ENCODE data around the gene RTP5.

The RTP5 gene

DNA sequence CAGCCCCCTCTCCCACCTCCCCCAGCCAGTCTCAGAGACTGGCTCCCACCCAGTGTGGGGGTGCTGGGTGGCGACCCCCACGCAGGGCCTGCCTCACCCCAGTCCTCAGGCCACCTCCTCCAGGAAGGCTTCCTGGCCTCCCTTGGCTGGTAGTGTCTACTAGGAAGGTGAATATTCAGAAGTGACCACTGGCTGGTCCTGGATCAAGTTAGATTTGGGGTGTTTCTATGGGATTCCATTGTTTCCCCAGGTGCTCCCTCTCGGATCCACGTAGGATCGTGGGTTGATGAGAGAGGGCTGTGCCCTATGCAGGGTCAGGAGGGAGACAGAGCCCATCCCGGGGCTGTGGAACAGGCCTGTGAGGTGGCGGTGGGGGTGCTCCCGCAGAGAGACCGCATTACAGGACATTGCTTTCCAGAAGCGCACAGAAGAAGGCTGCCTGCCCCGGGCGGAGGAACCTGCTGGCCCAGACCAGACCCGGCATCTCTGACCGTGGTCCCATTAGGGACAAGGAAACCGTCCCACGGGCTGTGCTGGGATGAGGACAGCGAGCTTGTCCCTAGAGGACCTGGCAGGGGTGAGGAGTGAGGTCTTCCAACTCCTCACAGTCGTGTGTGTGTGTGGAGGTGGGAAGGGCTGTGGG is 14.2 kb upstream of the RTP5 start:
- Histone ChIP-seq H3K9ac (ENCODE audit: low read length) (no peak overlapping the region), H3K27me3 (ENCODE audit: low read length) (no peaks in the 10 kb centered on the region), H3K79me2 (ENCODE audit: insufficient read depth, low read length) (no peaks in the 10 kb centered on the region), H3K4me3 (ENCODE audit: insufficient read depth, low read length, poor library complexity, severe bottlenecking) (no peak overlapping the region), H3K27ac (ENCODE audit: low read depth, low read length) (no peak overlapping the region), H3F3A (ENCODE audit: insufficient read depth) (no peaks in the 10 kb centered on the region), H4K20me1 (ENCODE audit: low read depth, low read length) (no peaks in the 10 kb centered on the region), H3K9me2 (replicated peaks; ENCODE audit: insufficient read depth, low read length) (no peaks in the 10 kb centered on the region), H3K9me3 (ENCODE audit: insufficient read depth, low read length) (no peaks in the 10 kb centered on the region), H3K4me2 (ENCODE audit: low read depth, low read length, poor library complexity, severe bottlenecking) (no peak overlapping the region), H2AFZ (ENCODE audit: low read depth, low read length, severe bottlenecking) (no peak overlapping the region), H3K36me3 (ENCODE audit: low read length) (no peaks in the 10 kb centered on the region)
- TF ChIP-seq EZH2phosphoT487 (conservative IDR thresholded peaks at IDR 0.05; ENCODE audit: low read length) = no peak
- TF ChIP-seq, protein P1, sequence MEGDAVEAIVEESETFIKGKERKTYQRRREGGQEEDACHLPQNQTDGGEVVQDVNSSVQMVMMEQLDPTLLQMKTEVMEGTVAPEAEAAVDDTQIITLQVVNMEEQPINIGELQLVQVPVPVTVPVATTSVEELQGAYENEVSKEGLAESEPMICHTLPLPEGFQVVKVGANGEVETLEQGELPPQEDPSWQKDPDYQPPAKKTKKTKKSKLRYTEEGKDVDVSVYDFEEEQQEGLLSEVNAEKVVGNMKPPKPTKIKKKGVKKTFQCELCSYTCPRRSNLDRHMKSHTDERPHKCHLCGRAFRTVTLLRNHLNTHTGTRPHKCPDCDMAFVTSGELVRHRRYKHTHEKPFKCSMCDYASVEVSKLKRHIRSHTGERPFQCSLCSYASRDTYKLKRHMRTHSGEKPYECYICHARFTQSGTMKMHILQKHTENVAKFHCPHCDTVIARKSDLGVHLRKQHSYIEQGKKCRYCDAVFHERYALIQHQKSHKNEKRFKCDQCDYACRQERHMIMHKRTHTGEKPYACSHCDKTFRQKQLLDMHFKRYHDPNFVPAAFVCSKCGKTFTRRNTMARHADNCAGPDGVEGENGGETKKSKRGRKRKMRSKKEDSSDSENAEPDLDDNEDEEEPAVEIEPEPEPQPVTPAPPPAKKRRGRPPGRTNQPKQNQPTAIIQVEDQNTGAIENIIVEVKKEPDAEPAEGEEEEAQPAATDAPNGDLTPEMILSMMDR (IDR thresholded peaks at IDR 0.05; ENCODE audit: insufficient read depth, low read length, poor library complexity, severe bottlenecking) = no peak

DNA sequence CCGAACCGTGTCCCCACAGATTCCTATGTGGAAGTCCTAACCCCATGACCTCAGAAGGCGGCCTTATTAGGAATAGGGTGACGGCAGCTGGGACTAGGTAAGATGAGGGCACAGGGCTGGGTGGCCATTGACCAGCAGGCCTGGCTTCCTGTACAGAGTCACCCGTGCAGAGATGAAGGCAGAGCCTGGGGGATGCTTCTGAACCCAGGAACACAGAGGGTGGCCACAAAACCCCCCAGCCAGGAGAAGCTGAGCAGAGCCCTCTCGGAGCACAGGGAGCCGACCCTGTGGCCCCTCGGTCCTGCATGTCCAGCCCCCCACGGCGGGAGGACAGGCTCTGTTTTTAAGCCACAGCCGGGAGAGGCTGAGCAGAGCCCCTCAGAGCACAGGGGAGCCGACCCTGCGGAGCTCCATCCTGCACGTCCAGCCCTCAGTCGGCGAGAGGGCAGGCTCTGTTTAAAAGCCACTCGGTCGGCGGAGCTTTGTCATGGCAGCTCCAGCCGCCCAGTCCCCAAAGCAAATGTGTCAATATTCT is 13.6 kb upstream of the RTP5 start:
- H3K79me2 ChIP-seq (ENCODE audit: insufficient read depth, low read length) = no peaks in the 10 kb centered on the region
- no peaks in the 10 kb centered on the region for H3K9me3 ChIP-seq (ENCODE audit: insufficient read depth, low read length)
- no peak overlapping the region for H3K9ac ChIP-seq (ENCODE audit: low read length)
- H4K20me1 ChIP-seq (ENCODE audit: low read depth, low read length) = no peaks in the 10 kb centered on the region
- TF ChIP-seq EZH2phosphoT487 (conservative IDR thresholded peaks at IDR 0.05; ENCODE audit: low read length) = no peak
- TF ChIP-seq, protein P1 (IDR thresholded peaks at IDR 0.05; ENCODE audit: insufficient read depth, low read length, poor library complexity, severe bottlenecking) = no peak
- H3K4me3 ChIP-seq (ENCODE audit: insufficient read depth, low read length, poor library complexity, severe bottlenecking) = no peak overlapping the region
- no peaks in the 10 kb centered on the region for H3F3A ChIP-seq (ENCODE audit: insufficient read depth)
- H3K9me2 ChIP-seq (replicated peaks; ENCODE audit: insufficient read depth, low read length) = no peaks in the 10 kb centered on the region
- no peak overlapping the region for H3K4me2 ChIP-seq (ENCODE audit: low read depth, low read length, poor library complexity, severe bottlenecking)
- no peak overlapping the region for H3K27ac ChIP-seq (ENCODE audit: low read depth, low read length)
- H2AFZ ChIP-seq (ENCODE audit: low read depth, low read length, severe bottlenecking) = no peak overlapping the region
- H3K27me3 ChIP-seq (ENCODE audit: low read length) = no peaks in the 10 kb centered on the region
- no peaks in the 10 kb centered on the region for H3K36me3 ChIP-seq (ENCODE audit: low read length)

DNA sequence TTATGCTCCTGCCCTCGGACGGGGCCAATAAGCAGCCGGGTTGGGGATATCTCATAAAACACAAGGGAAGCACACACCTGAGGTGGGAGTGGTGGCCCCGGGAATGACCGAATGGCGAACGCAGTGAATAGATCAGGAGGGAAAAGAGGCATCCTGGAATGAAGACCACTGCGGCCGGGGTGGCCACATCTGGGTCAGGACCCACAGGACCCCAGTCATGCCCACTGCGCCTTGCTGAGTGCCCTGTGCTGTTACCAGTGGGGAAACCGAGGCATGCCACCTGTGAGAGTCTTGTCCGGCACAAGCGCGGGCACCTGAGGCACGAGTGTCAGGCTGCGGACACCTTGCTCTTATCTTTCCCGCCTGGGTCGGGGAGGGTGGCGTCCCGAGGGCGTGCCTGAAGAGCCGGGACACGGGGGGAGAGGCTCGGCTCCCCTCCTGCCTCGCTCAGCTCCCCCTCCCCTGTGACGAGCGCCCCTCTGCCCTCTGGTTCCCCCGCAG is 12.4 kb upstream of the RTP5 start:
- Histone ChIP-seq H3F3A (ENCODE audit: insufficient read depth) (no peaks in the 10 kb centered on the region), H3K4me3 (ENCODE audit: insufficient read depth, low read length, poor library complexity, severe bottlenecking) (no peak overlapping the region), H4K20me1 (ENCODE audit: low read depth, low read length) (no peaks in the 10 kb centered on the region), H2AFZ (ENCODE audit: low read depth, low read length, severe bottlenecking) (no peak overlapping the region), H3K9me2 (replicated peaks; ENCODE audit: insufficient read depth, low read length) (no peaks in the 10 kb centered on the region), H3K9me3 (ENCODE audit: insufficient read depth, low read length) (no peaks in the 10 kb centered on the region), H3K9ac (ENCODE audit: low read length) (no peak overlapping the region), H3K27ac (ENCODE audit: low read depth, low read length) (no peak overlapping the region), H3K27me3 (ENCODE audit: low read length) (no peaks in the 10 kb centered on the region), H3K4me2 (ENCODE audit: low read depth, low read length, poor library complexity, severe bottlenecking) (no peak overlapping the region), H3K36me3 (ENCODE audit: low read length) (no peaks in the 10 kb centered on the region), H3K79me2 (ENCODE audit: insufficient read depth, low read length) (no peaks in the 10 kb centered on the region)
- TF ChIP-seq, protein P1 (IDR thresholded peaks at IDR 0.05; ENCODE audit: insufficient read depth, low read length, poor library complexity, severe bottlenecking) = no peak
- no peak for TF ChIP-seq EZH2phosphoT487 (conservative IDR thresholded peaks at IDR 0.05; ENCODE audit: low read length)
